HS-27A (cell line): Measurements from ENCODE around the gene SLC6A19.

Experiments used
- DNase-seq: peaks from one replicate; pipeline ENCODE4 v3.0.0-alpha.2; 2012; ENCODE audit warnings: low read depth, missing footprints

Gene SLC6A19

GRCh38 chr5:1166370-1166769 lies 35.0 kb upstream of the SLC6A19 start:
- DNase-seq: no peak

GRCh38 chr5:1167361-1167727 lies 34.1 kb upstream of the SLC6A19 start:
- DNase-seq: no peak

- DNase-seq: no peak
These were observed 33.4 kb upstream of the SLC6A19 start for GRCh38 chr5:1167728-1168709.

- DNase-seq: no peak
These were observed 32.6 kb upstream of the SLC6A19 start for GRCh38 chr5:1168796-1169195.

- DNase-seq: no peak
These were observed 31.9 kb upstream of the SLC6A19 start for GRCh38 chr5:1169211-1170115.

GRCh38 chr5:1171340-1171941 lies 30.0 kb upstream of the SLC6A19 start:
- no peak for DNase-seq

- no peak for DNase-seq
These were observed 29.3 kb upstream of the SLC6A19 start for GRCh38 chr5:1172007-1172581.

GRCh38 chr5:1172670-1173404 lies 28.6 kb upstream of the SLC6A19 start:
- no peak for DNase-seq

GRCh38 chr5:1173485-1174070 lies 27.8 kb upstream of the SLC6A19 start:
- no peak for DNase-seq

GRCh38 chr5:1174122-1174936 lies 27.1 kb upstream of the SLC6A19 start:
- DNase-seq: no peak

- DNase-seq: no peak
These were observed 26.4 kb upstream of the SLC6A19 start for GRCh38 chr5:1175015-1175414.

GRCh38 chr5:1175801-1176472 lies 25.5 kb upstream of the SLC6A19 start:
- no peak for DNase-seq

- no peak for DNase-seq
These were observed 24.7 kb upstream of the SLC6A19 start for GRCh38 chr5:1176473-1177391.

GRCh38 chr5:1177826-1178528 lies 23.4 kb upstream of the SLC6A19 start:
- DNase-seq: no peak

- DNase-seq: no peak
These were observed 22.6 kb upstream of the SLC6A19 start for GRCh38 chr5:1178529-1179382.

GRCh38 chr5:1179383-1179715 lies 22.0 kb upstream of the SLC6A19 start:
- no peak for DNase-seq

GRCh38 chr5:1180096-1180495 lies 21.3 kb upstream of the SLC6A19 start:
- no peak for DNase-seq
